H9 (cell line): ENCODE results near the gene PRSS3. TPM values are rescaled to one million over a fixed set of nuclear protein-coding genes. Genes with fewer than 3 reads are reported as not detected.

Experiments used
- DNase-seq: peaks from one replicate; pipeline ENCODE4 v3.0.0-alpha.2; 2017
- H2AFZ ChIP-seq: one replicate; pipeline ENCODE4 v1.6.1; 2013; ENCODE audit warnings: mild to moderate bottlenecking, low read length, control low read depth, moderate library complexity
- H2AK5ac ChIP-seq: 2 replicates; pipeline ENCODE4 v1.6.1; 2013; ENCODE audit warnings: low read length, control low read depth, mixed read lengths; ENCODE audit not compliant: insufficient read length
- H2BK120ac ChIP-seq: one replicate; pipeline ENCODE4 v1.6.1; 2013; ENCODE audit warnings: low read depth, mild to moderate bottlenecking, low read length, control low read depth, inconsistent platforms; ENCODE audit not compliant: poor library complexity, severe bottlenecking
- H2BK12ac ChIP-seq: 2 replicates; pipeline ENCODE4 v1.6.1; 2013; ENCODE audit warnings: low read length, control low read depth, mixed read lengths, low read depth; ENCODE audit not compliant: insufficient read length
- H2BK15ac ChIP-seq: 2 replicates; pipeline ENCODE4 v1.6.1; 2013; ENCODE audit warnings: low read depth, low read length, control low read depth
- H2BK20ac ChIP-seq: one replicate; pipeline ENCODE4 v1.6.1; 2013; ENCODE audit warnings: low read depth, mild to moderate bottlenecking, low read length, control low read depth, inconsistent platforms; ENCODE audit not compliant: poor library complexity, severe bottlenecking
- H2BK5ac ChIP-seq: 2 replicates; pipeline ENCODE4 v1.6.1; 2013; ENCODE audit warnings: low read length, control low read depth, mixed read lengths; ENCODE audit not compliant: insufficient read length
- H3K14ac ChIP-seq: 2 replicates; pipeline ENCODE4 v1.6.1; 2013; ENCODE audit warnings: low read length, control low read depth; ENCODE audit not compliant: insufficient read depth
- H3K18ac ChIP-seq: 2 replicates; pipeline ENCODE4 v1.6.1; 2013; ENCODE audit warnings: low read depth, mild to moderate bottlenecking, mixed read lengths, low read length, control low read depth; ENCODE audit not compliant: insufficient read length
- H3K23ac ChIP-seq: 2 replicates; pipeline ENCODE4 v1.6.1; 2013; ENCODE audit warnings: low read length, control low read depth, mixed read lengths, low read depth; ENCODE audit not compliant: insufficient read length
- H3K23me2 ChIP-seq: 2 replicates; pipeline ENCODE4 v1.6.1; 2013; ENCODE audit warnings: low read depth, mild to moderate bottlenecking, mixed read lengths, low read length, control low read depth; ENCODE audit not compliant: insufficient read length, poor library complexity, severe bottlenecking
- H3K27ac ChIP-seq: 2 replicates; pipeline ENCODE4 v1.5.1; 2013; ENCODE audit warnings: low read length, control low read depth, mixed read lengths, low read depth; ENCODE audit not compliant: insufficient read length
- H3K27me3 ChIP-seq: 2 replicates; pipeline ENCODE4 v1.6.1; 2013; ENCODE audit warnings: low read length, control low read depth, inconsistent platforms; ENCODE audit not compliant: insufficient read depth
- H3K4ac ChIP-seq: 2 replicates; pipeline ENCODE4 v1.6.1; 2013; ENCODE audit warnings: low read depth, mild to moderate bottlenecking, control low read depth, inconsistent platforms, low read length, moderate library complexity
- H3K4me1 ChIP-seq: 2 replicates; pipeline ENCODE4 v1.6.1; 2013; ENCODE audit warnings: low read length, control low read depth, inconsistent platforms; ENCODE audit not compliant: insufficient read depth
- H3K4me2 ChIP-seq: 2 replicates; pipeline ENCODE4 v1.6.1; 2013; ENCODE audit warnings: low read length, control low read depth, mixed read lengths; ENCODE audit not compliant: insufficient read length, insufficient read depth
- H3K56ac ChIP-seq: 2 replicates; pipeline ENCODE4 v1.6.1; 2013; ENCODE audit warnings: low read depth, mild to moderate bottlenecking, mixed read lengths, low read length, control low read depth; ENCODE audit not compliant: insufficient read length
- H3K79me1 ChIP-seq: 2 replicates; pipeline ENCODE4 v1.6.1; 2013; ENCODE audit warnings: low read depth, mild to moderate bottlenecking, moderate library complexity, low read length, control low read depth, inconsistent platforms; ENCODE audit not compliant: insufficient read depth, poor library complexity, severe bottlenecking
- H3K79me2 ChIP-seq: 2 replicates; pipeline ENCODE4 v1.6.1; 2013; ENCODE audit warnings: low read length, control low read depth, inconsistent platforms; ENCODE audit not compliant: insufficient read depth
- H3K9ac ChIP-seq: 2 replicates; pipeline ENCODE4 v1.6.1; 2013; ENCODE audit warnings: low read length, control low read depth, mixed read lengths; ENCODE audit not compliant: insufficient read length; ENCODE audit errors: extremely low read depth
- H3K9me3 ChIP-seq: one replicate; pipeline ENCODE4 v1.6.1; 2013; ENCODE audit warnings: low read depth, low read length, inconsistent platforms; ENCODE audit not compliant: control insufficient read depth
- H3T11ph ChIP-seq: one replicate; pipeline ENCODE4 v1.6.1; 2013; ENCODE audit warnings: mild to moderate bottlenecking, low read length, control low read depth, inconsistent platforms
- H4K20me1 ChIP-seq: one replicate; pipeline ENCODE4 v1.6.1; 2013; ENCODE audit not compliant: control insufficient read depth, insufficient read length, insufficient read depth
- H4K5ac ChIP-seq: 2 replicates; pipeline ENCODE4 v1.6.1; 2013; ENCODE audit warnings: low read depth, mild to moderate bottlenecking, mixed read lengths, low read length, control low read depth; ENCODE audit not compliant: insufficient read length
- H4K8ac ChIP-seq: replicated peaks from 2 replicates; pipeline ENCODE4 v1.6.1; 2013; ENCODE audit warnings: low read length, control low read depth, mixed read lengths, low read depth; ENCODE audit not compliant: insufficient read length
- H4K91ac ChIP-seq: 2 replicates; pipeline ENCODE4 v1.6.1; 2013; ENCODE audit warnings: low read depth, mild to moderate bottlenecking, moderate library complexity, mixed read lengths, low read length, control low read depth; ENCODE audit not compliant: insufficient read length
- H3K27ac Mint-ChIP-seq, 3 experiments: 2 replicates in 2 of 3; 3 replicates in 1 of 3; pipeline ENCODE4 v1.8.0; 2020 to 2021; ENCODE audit warnings: mixed read lengths in 3 of 3, mild to moderate bottlenecking in 1 of 3, moderate library complexity in 1 of 3
- H3K27me3 Mint-ChIP-seq: 2 replicates; pipeline ENCODE4 v1.8.0; 2021; ENCODE audit warnings: low read depth, mild to moderate bottlenecking, moderate library complexity, mixed read lengths
- H3K36me3 Mint-ChIP-seq, 3 experiments: 2 replicates in 2 of 3; 3 replicates in 1 of 3; pipeline ENCODE4 v1.8.0; 2020 to 2021; ENCODE audit warnings: low read depth in 3 of 3, mixed read lengths in 3 of 3; ENCODE audit not compliant: insufficient read depth in 1 of 3
- H3K4me1 Mint-ChIP-seq, 2 experiments: 2 replicates each; pipeline ENCODE4 v1.8.0; 2020; ENCODE audit warnings: mixed read lengths in 2 of 2
- H3K4me3 Mint-ChIP-seq, 2 experiments: 2 replicates in 1 of 2; 3 replicates in 1 of 2; pipeline ENCODE4 v1.8.0; 2020 to 2021; ENCODE audit warnings: mild to moderate bottlenecking in 2 of 2, mixed read lengths in 2 of 2, moderate library complexity in 1 of 2
- H3K9me3 Mint-ChIP-seq, 2 experiments: 2 replicates in 1 of 2; 3 replicates in 1 of 2; pipeline ENCODE4 v1.8.0; 2020; ENCODE audit warnings: mild to moderate bottlenecking in 2 of 2, mixed read lengths in 2 of 2, moderate library complexity in 1 of 2
- CTCF ChIP-seq: fragments of 200-600 bp; sonication (generic); conservative IDR thresholded peaks from 3 replicates; pipeline ENCODE4 v1.8.0; 2021; ENCODE audit warnings: antibody characterized with exemption, mild to moderate bottlenecking
- WGBS: extraction: QIAGEN DNeasy Blood & Tissue Kit; methylation state at CpG from one replicate; pipeline ENCODE4 v1.1.7; 2013; ENCODE audit warnings: missing lambda C conversion rate, low lambda C conversion rate, mixed read lengths; ENCODE audit not compliant: insufficient read length; ENCODE audit errors: extremely low coverage; 5-methylcytosine and 5-hydroxymethylcytosine counted together
- total RNA-seq: library from RNA; stranded (reverse); gene quantifications from 2 replicates; pipeline ENCODE4 v1.2.1, GENCODE V29; 2021

Gene PRSS3
- total RNA-seq, 1 experiment from 2014 or later, result not detected

- no peaks in the 10 kb centered on the region for H3K9me3 Mint-ChIP-seq
- H3K36me3 Mint-ChIP-seq, result no peaks in the 10 kb centered on the region
- no CpG with 5 or more reads among the region's 5 CpGs for WGBS
- Histone ChIP-seq H3T11ph (no peak overlapping the region), H3K9ac (no peak overlapping the region), H3K79me2 (no peaks in the 10 kb centered on the region), H3K79me1 (no peaks in the 10 kb centered on the region), H3K27ac (no peak overlapping the region), H3K56ac (no peak overlapping the region), H2BK12ac (no peak overlapping the region), H4K20me1 (no peaks in the 10 kb centered on the region), H3K18ac (no peak overlapping the region), H2BK20ac (no peak overlapping the region), H3K23me2 (no peaks in the 10 kb centered on the region), H3K27me3 (no peaks in the 10 kb centered on the region), H4K8ac (no peak overlapping the region), H2AK5ac (no peak overlapping the region), H2BK15ac (no peak overlapping the region), H4K91ac (no peak overlapping the region), H3K4me1 (no peaks in the 10 kb centered on the region; the same call in 1 of the 2 replicates), H4K5ac (no peak overlapping the region), H3K14ac (no peak overlapping the region), H2AFZ (no peak overlapping the region), H3K4me2 (no peak overlapping the region), H3K23ac (no peak overlapping the region), H2BK5ac (no peak overlapping the region), H3K9me3 (no peaks in the 10 kb centered on the region), H3K4ac (no peak overlapping the region), H2BK120ac (no peak overlapping the region)
- no peak overlapping the region for H3K27ac Mint-ChIP-seq
- H3K4me3 Mint-ChIP-seq, result no peak overlapping the region
- DNase-seq, result no peak
- TF ChIP-seq CTCF, result peak; percentile 52; the same call in 2 of the 3 replicates
- H3K27me3 Mint-ChIP-seq, result peaks cover 5% of the 10 kb centered on the region
- no peaks in the 10 kb centered on the region for H3K4me1 Mint-ChIP-seq
These were observed 9.4 kb upstream of the PRSS3 start for GRCh38 chr9:33785914-33786313.
